K562 (cell line): ENCODE data around the gene MAST1. TPM values are rescaled to one million over a fixed set of nuclear protein-coding genes. Genes with fewer than 3 reads are reported as not detected.

Source experiments
- DMBX1 ChIP-seq: fragments of 250-450 bp; sonication (Bioruptor Pico); IDR thresholded peaks from 2 replicates; pipeline ENCODE4 v1.8.0; 2022; ENCODE audit warnings: inconsistent platforms, mild to moderate bottlenecking, moderate library complexity, borderline replicate concordance
- HNRNPH1 ChIP-seq: fragments of 200-400 bp; formaldehyde crosslinking; optimal IDR thresholded peaks from 2 replicates; pipeline ENCODE3; 2017; ENCODE audit warnings: low read depth, mild to moderate bottlenecking, low read length, moderate library complexity
- KLF1 ChIP-seq: fragments of 450-650 bp; IDR thresholded peaks from 2 replicates; pipeline ENCODE4 v1.6.1; 2016; ENCODE audit warnings: missing genetic modification characterization, missing compliant biosample characterization
- LEF1 ChIP-seq: fragments of 450-650 bp; IDR thresholded peaks from 2 replicates; pipeline ENCODE4 v1.6.1; 2016; ENCODE audit warnings: mild to moderate bottlenecking
- MCM2 ChIP-seq: fragments of 450-650 bp; IDR thresholded peaks from 2 replicates; pipeline ENCODE4 v1.6.1; 2017; ENCODE audit warnings: low read depth, mild to moderate bottlenecking
- SREBF2 ChIP-seq: sonication (generic); formaldehyde crosslinking; IDR thresholded peaks from 2 replicates; pipeline ENCODE4 v1.4.0; 2020; ENCODE audit warnings: mild to moderate bottlenecking, missing genetic modification reagents
- TBP ChIP-seq: optimal IDR thresholded peaks from 2 replicates; pipeline ENCODE3; 2011; ENCODE audit warnings: low read depth, low read length, improper control_type of control experiment
- XRCC4 ChIP-seq: IDR thresholded peaks from one replicate; pipeline ENCODE4 v1.6.1; 2011; ENCODE audit not compliant: insufficient read depth, insufficient read length; ENCODE audit errors: extremely low read depth
- ZNF140 ChIP-seq: fragments of 250-450 bp; sonication (Bioruptor Pico); IDR thresholded peaks from 2 replicates; pipeline ENCODE4 v1.8.0; 2021; ENCODE audit warnings: moderate library complexity, mild to moderate bottlenecking, inconsistent platforms
- ZNF75A ChIP-seq: fragments of 450-650 bp; formaldehyde crosslinking; IDR thresholded peaks from 2 replicates; pipeline ENCODE4 v1.4.0; 2020; ENCODE audit warnings: mild to moderate bottlenecking
- polyA plus RNA-seq, 8 experiments: library from polyadenylated mRNA; depleted of rRNA in 4 of 8; stranded (reverse) in 5 of 8; unstranded in 3 of 8; fragments of >200 nt; fragmentation: Nextera tagmentation in 2 of 8; fragmentation: Illumina TruSeq in 1 of 8; extraction: Ambion mirVana in 2 of 8; extraction: Trizol in 1 of 8; gene quantifications; 2 replicates each; pipeline versions ENCODE4 v1.2.1 to v1.2.3, GENCODE V29; 2011 to 2014; ENCODE audit warnings: inconsistent platforms in 1 of 8, missing spikeins in 1 of 8
- total RNA-seq, 7 experiments: library from RNA; depleted of rRNA in 6 of 7; stranded (reverse); fragments of >200 nt in 6 of 7; fragmentation: Illumina TruSeq in 2 of 7; extraction: Trizol in 2 of 7; gene quantifications; 2 replicates each; pipeline versions ENCODE4 v1.2.1 to v1.2.3, GENCODE V29; 2011 to 2021; ENCODE audit warnings: low replicate concordance in 1 of 7
- TF ChIP-seq, protein P1 (sequence below): fragments of 450-650 bp; formaldehyde crosslinking; IDR thresholded peaks from 2 replicates; pipeline ENCODE4 v1.4.0; 2020; ENCODE audit warnings: mild to moderate bottlenecking, mixed read lengths
- TF ChIP-seq, protein P2 (sequence below): fragments of 450-650 bp; IDR thresholded peaks from 2 replicates; pipeline ENCODE4 v1.6.1; 2016; ENCODE audit warnings: mild to moderate bottlenecking
- TF ChIP-seq, protein P3 (sequence below): fragments of 450-650 bp; IDR thresholded peaks from 2 replicates; pipeline ENCODE4 v1.6.1; 2017; ENCODE audit warnings: antibody characterized with exemption
- TF ChIP-seq, protein P4 (sequence below): fragments of 450-650 bp; formaldehyde crosslinking; IDR thresholded peaks from 2 replicates; pipeline ENCODE4 v1.4.0; 2022; ENCODE audit warnings: missing genetic modification characterization

The MAST1 gene
- total and polyA plus RNA-seq, 9 of the 15 experiments (the other 6 are each of a cell fraction or from before 2014, with no cell fraction given): 0.48 to 10.3 (median 3.9) TPM

DNA sequence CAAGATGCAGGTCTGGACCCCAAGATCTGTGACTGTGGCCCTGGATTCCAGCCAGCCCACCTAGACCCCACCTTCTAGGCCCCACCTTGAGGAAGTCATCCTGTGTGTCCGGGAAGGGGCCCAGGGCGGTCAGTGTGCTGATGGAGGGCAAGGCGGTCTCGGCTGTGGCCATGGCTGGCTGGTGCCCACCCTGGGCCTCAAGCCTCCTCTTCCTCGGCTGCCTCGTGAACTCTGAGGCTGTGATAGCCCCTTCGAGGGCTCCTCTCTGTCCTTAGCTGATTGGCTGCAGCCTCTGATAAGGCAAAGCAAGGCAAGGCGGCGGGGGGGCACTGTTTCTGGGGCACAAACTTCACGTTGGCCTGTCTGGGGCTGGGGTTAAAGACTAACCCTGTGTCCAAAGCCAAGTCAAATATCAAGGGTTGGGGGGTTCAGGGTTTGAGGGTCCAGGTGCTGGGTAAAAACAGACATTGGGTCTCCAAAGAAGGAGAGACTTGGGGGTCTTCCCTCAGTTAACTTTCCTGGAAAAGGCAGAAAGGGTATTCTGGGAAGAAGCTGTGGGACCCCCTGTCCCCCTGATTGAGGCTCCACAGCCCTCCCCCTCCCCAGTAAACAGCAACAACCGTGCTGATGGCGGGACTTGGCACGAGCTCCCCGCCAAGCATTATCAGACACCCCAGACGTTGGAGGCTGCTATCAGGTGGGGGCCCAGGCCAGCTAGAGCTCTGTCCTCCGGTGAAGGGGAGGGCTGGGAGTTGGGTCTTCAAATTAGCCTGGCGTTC lies 48.8 kb downstream of the MAST1 start, which contains the start of gene KLF1 (continued):
- TF ChIP-seq ZNF140 (CRISPR knock-in tag) (no peak), LEF1 (peak; percentile 85), TBP (peak; percentile 82), XRCC4 (no peak), MCM2 (no peak; the same call in 1 of the 2 replicates), DMBX1 (CRISPR knock-in tag) (peak; percentile 39), HNRNPH1 (no peak), SREBF2 (CRISPR knock-in tag) (no peak), KLF1 (tag) (no peak), ZNF75A (CRISPR knock-in tag) (no peak)
- TF ChIP-seq, protein P1, sequence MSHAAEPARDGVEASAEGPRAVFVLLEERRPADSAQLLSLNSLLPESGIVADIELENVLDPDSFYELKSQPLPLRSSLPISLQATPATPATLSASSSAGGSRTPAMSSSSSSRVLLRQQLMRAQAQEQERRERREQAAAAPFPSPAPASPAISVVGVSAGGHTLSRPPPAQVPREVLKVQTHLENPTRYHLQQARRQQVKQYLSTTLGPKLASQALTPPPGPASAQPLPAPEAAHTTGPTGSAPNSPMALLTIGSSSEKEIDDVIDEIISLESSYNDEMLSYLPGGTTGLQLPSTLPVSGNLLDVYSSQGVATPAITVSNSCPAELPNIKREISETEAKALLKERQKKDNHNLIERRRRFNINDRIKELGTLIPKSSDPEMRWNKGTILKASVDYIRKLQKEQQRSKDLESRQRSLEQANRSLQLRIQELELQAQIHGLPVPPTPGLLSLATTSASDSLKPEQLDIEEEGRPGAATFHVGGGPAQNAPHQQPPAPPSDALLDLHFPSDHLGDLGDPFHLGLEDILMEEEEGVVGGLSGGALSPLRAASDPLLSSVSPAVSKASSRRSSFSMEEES (CRISPR knock-in tag): no peak
- TF ChIP-seq, protein P2, sequence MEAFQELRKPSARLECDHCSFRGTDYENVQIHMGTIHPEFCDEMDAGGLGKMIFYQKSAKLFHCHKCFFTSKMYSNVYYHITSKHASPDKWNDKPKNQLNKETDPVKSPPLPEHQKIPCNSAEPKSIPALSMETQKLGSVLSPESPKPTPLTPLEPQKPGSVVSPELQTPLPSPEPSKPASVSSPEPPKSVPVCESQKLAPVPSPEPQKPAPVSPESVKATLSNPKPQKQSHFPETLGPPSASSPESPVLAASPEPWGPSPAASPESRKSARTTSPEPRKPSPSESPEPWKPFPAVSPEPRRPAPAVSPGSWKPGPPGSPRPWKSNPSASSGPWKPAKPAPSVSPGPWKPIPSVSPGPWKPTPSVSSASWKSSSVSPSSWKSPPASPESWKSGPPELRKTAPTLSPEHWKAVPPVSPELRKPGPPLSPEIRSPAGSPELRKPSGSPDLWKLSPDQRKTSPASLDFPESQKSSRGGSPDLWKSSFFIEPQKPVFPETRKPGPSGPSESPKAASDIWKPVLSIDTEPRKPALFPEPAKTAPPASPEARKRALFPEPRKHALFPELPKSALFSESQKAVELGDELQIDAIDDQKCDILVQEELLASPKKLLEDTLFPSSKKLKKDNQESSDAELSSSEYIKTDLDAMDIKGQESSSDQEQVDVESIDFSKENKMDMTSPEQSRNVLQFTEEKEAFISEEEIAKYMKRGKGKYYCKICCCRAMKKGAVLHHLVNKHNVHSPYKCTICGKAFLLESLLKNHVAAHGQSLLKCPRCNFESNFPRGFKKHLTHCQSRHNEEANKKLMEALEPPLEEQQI: no peak
- TF ChIP-seq, protein P3, sequence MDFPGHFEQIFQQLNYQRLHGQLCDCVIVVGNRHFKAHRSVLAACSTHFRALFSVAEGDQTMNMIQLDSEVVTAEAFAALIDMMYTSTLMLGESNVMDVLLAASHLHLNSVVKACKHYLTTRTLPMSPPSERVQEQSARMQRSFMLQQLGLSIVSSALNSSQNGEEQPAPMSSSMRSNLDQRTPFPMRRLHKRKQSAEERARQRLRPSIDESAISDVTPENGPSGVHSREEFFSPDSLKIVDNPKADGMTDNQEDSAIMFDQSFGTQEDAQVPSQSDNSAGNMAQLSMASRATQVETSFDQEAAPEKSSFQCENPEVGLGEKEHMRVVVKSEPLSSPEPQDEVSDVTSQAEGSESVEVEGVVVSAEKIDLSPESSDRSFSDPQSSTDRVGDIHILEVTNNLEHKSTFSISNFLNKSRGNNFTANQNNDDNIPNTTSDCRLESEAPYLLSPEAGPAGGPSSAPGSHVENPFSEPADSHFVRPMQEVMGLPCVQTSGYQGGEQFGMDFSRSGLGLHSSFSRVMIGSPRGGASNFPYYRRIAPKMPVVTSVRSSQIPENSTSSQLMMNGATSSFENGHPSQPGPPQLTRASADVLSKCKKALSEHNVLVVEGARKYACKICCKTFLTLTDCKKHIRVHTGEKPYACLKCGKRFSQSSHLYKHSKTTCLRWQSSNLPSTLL: no peak
- TF ChIP-seq, protein P4, sequence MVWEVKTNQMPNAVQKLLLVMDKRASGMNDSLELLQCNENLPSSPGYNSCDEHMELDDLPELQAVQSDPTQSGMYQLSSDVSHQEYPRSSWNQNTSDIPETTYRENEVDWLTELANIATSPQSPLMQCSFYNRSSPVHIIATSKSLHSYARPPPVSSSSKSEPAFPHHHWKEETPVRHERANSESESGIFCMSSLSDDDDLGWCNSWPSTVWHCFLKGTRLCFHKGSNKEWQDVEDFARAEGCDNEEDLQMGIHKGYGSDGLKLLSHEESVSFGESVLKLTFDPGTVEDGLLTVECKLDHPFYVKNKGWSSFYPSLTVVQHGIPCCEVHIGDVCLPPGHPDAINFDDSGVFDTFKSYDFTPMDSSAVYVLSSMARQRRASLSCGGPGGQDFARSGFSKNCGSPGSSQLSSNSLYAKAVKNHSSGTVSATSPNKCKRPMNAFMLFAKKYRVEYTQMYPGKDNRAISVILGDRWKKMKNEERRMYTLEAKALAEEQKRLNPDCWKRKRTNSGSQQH (CRISPR knock-in tag): no peak
